GM19397 (cell line): Measurements from ENCODE around the gene CREB3L1.

Source experiments
- ATAC-seq: cut with Tn5 transposase; IDR thresholded peaks from one replicate; pipeline ENCODE4 v1.9.1; 2021; ENCODE audit warnings: mild to moderate bottlenecking, moderate library complexity; ENCODE audit not compliant: unreplicated experiment

The CREB3L1 gene

GRCh38 chr11:46363031-46363407 lies 85.6 kb downstream of the CREB3L1 start:
- no peak for ATAC-seq

- ATAC-seq, result no peak
Measured at GRCh38 chr11:46363455-46364005, 86.1 kb downstream of the CREB3L1 start.

- ATAC-seq, result no peak
Measured at GRCh38 chr11:46364056-46364455, 86.6 kb downstream of the CREB3L1 start.

GRCh38 chr11:46364791-46365190 lies 87.3 kb downstream of the CREB3L1 start:
- ATAC-seq, result no peak

GRCh38 chr11:46366260-46366659 lies 88.8 kb downstream of the CREB3L1 start:
- no peak for ATAC-seq

GRCh38 chr11:46366661-46367161 lies 89.2 kb downstream of the CREB3L1 start:
- ATAC-seq, result no peak

GRCh38 chr11:46367244-46367915 lies 89.9 kb downstream of the CREB3L1 start:
- ATAC-seq, result peak; percentile 51

GRCh38 chr11:46367916-46368267 lies 90.4 kb downstream of the CREB3L1 start:
- no peak for ATAC-seq

GRCh38 chr11:46369458-46370152 lies 92.1 kb downstream of the CREB3L1 start:
- peak; percentile 46 for ATAC-seq

- ATAC-seq, result no peak
Measured at GRCh38 chr11:46370253-46370652, 92.8 kb downstream of the CREB3L1 start.
